Activated CD4-positive, alpha-beta T cell treated with anti-CD3 and anti-CD28 coated beads, Interleukin-2, Interleukin-4, amounts not matched to agents 100 ng/mL and 50 ng/mL, durations not matched to agents 16 hours and 8 hours (primary cell): ENCODE measurements around the gene TMEM97.

ENCODE experiments used
- DNase-seq: peaks from one replicate; pipeline ENCODE4 v3.0.0-alpha.2; 2020; ENCODE audit warnings: low spot score

Gene TMEM97

GRCh38 chr17:28317099-28317965 is 1.7 kb upstream of the TMEM97 start:
- DNase-seq: no peak

- DNase-seq: no peak
Observed at GRCh38 chr17:28317966-28318758, 838 bp upstream of the TMEM97 start.

- no peak for DNase-seq
Observed at GRCh38 chr17:28319598-28319935, 567 bp downstream of the TMEM97 start.

GRCh38 chr17:28320215-28321061 is 1.4 kb downstream of the TMEM97 start:
- DNase-seq: no peak

GRCh38 chr17:28324267-28324745 is 5.3 kb downstream of the TMEM97 start:
- no peak for DNase-seq

GRCh38 chr17:28324781-28325180 is 5.8 kb downstream of the TMEM97 start:
- DNase-seq: no peak

- no peak for DNase-seq
Observed at GRCh38 chr17:28325211-28325610, 6.2 kb downstream of the TMEM97 start.

GRCh38 chr17:28326114-28326513 is 7.1 kb downstream of the TMEM97 start:
- no peak for DNase-seq

GRCh38 chr17:28327031-28327607 is 8.1 kb downstream of the TMEM97 start:
- peak; percentile 86 for DNase-seq

- DNase-seq: no peak
Observed at GRCh38 chr17:28327709-28328108, 8.7 kb downstream of the TMEM97 start.

GRCh38 chr17:28328325-28328724 is 9.3 kb downstream of the TMEM97 start:
- no peak for DNase-seq

GRCh38 chr17:28330671-28331070 is 11.7 kb downstream of the TMEM97 start:
- DNase-seq: no peak

- DNase-seq: no peak
Observed at GRCh38 chr17:28331891-28332420, 13.0 kb downstream of the TMEM97 start.

- DNase-seq: no peak
Observed at GRCh38 chr17:28333083-28333746, 14.2 kb downstream of the TMEM97 start.

- DNase-seq: no peak
Observed at GRCh38 chr17:28334171-28334570, 15.2 kb downstream of the TMEM97 start.

GRCh38 chr17:28334666-28335200 is 15.7 kb downstream of the TMEM97 start:
- DNase-seq: no peak

GRCh38 chr17:28335201-28335958 is 16.4 kb downstream of the TMEM97 start, which contains the start of the genes IFT20 and TNFAIP1:
TSS of gene IFT20 (minus strand) at chr17:28335472. CDS start at chr17:28331985, 3,487 bp downstream.
TSS of gene TNFAIP1 (plus strand) at chr17:28335761. CDS start at chr17:28339522, 3,761 bp downstream.
- DNase-seq: peak; percentile 100

- DNase-seq: no peak
Observed at GRCh38 chr17:28335959-28336871, 17.2 kb downstream of the TMEM97 start.
